ENCODE measurements around the gene SHROOM3.
"Not testable (repeated sequence)": the region's sequence is repeated elsewhere in the genome, so short reads cannot be mapped to it uniquely, and the experiment has no call there.

The SHROOM3 gene

DNA sequence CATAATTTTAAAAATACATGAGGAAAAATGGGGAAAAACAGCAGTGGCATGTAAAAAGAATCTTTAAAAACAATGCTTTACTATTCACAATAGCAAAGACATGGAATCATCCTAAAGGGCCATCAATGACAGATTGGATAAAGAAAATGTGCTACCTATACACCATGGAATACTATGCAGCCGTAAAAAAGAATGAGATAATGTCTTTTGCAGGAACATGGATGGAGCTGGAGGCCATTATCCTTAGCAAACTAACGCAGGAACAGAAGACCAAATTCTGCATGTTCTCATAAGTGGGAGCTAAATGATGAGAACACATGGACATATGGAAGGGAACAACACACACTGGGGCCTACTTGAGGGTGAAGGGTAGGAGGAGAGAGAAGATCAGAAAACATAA, 287.1 kb downstream of the SHROOM3 start:
- WGBS (ENCODE audit: insufficient coverage), result 100% methylated on average over 2 of the region's 2 CpGs
- POLR2A ChIA-PET, result interaction anchor here (0.6 kb wide), 1 partner anchor 195 kb away, joined by 3 read pairs; no protein-coding TSS in a partner anchor
- CTCF ChIA-PET, result not testable (repeated sequence)

GRCh38 chr4:76722838-76723237, 287.8 kb downstream of the SHROOM3 start:
- 100% methylated on average over 1 of the region's 4 CpGs for WGBS (ENCODE audit: insufficient coverage)
- H3K36me3 ChIP-seq (ENCODE audit: control insufficient read depth in 4 of 4, insufficient read depth in 4 of 4, low read length in 3 of 4), result no peaks in the 10 kb centered on the region
- CTCF ChIA-PET, result no interaction called here

More for the DNA sequence above, 287.1 kb downstream of the SHROOM3 start:
- not testable (repeated sequence) for H3K9me3 ChIP-seq (ENCODE audit: control extremely low read depth in 1 of 5, control insufficient read depth in 4 of 5, insufficient read depth in 2 of 5, low read depth in 1 of 5, low read length in 4 of 5); H3K4me3 ChIP-seq (ENCODE audit: control insufficient read depth in 1 of 7, extremely low read depth in 1 of 7, insufficient read depth in 4 of 7, low read depth in 2 of 7, low read length in 6 of 7); H3K4me1 ChIP-seq (ENCODE audit: control extremely low read depth in 1 of 4, control insufficient read depth in 4 of 4, insufficient read depth in 4 of 4, low read length in 3 of 4); H3K27me3 ChIP-seq (replicated peaks in 2 of 5; ENCODE audit: control insufficient read depth in 4 of 5, insufficient read depth in 5 of 5, low read length in 4 of 5); H3K36me3 ChIP-seq (ENCODE audit: control insufficient read depth in 4 of 4, insufficient read depth in 4 of 4, low read length in 3 of 4); DNase-seq; H3K27ac ChIP-seq (ENCODE audit: insufficient read depth in 1 of 2, low read depth in 1 of 2, low read length in 2 of 2, poor library complexity in 1 of 2, severe bottlenecking in 2 of 2)

DNA sequence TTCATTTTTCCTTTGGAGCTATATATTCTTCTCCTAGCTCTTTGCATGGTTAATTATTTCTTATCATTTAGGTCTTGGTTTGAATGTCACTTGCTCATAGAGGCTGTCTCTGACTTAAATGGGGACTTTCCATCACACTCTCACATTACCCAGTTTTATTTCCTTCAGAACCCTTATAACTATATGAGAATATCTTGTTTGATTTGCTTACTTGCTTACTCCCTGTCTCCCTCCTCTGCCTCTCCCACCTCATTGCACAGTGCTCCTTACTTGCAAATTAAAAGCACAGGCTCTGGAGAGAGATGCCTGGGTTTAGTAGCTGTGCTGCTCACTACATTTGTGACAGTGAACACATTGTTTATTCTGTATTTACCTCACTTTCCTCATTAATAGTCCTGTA, 288.3 kb downstream of the SHROOM3 start:
- ChIA-PET POLR2A (no interaction called here), CTCF (no interaction called here)
- Histone ChIP-seq H3K9me3 (ENCODE audit: control extremely low read depth in 1 of 5, control insufficient read depth in 4 of 5, insufficient read depth in 2 of 5, low read depth in 1 of 5, low read length in 4 of 5) (no peaks in the 10 kb centered on the region), H3K4me1 (ENCODE audit: control extremely low read depth in 1 of 4, control insufficient read depth in 4 of 4, insufficient read depth in 4 of 4, low read length in 3 of 4) (no peaks in the 10 kb centered on the region), H3K4me3 (ENCODE audit: control insufficient read depth in 1 of 7, extremely low read depth in 1 of 7, insufficient read depth in 4 of 7, low read depth in 2 of 7, low read length in 6 of 7) (no peak overlapping the region), H3K27ac (ENCODE audit: insufficient read depth in 1 of 2, low read depth in 1 of 2, low read length in 2 of 2, poor library complexity in 1 of 2, severe bottlenecking in 2 of 2) (no peak overlapping the region), H3K36me3 (ENCODE audit: control insufficient read depth in 4 of 4, insufficient read depth in 4 of 4, low read length in 3 of 4) (no peaks in the 10 kb centered on the region), H3K27me3 (replicated peaks in 2 of 5; ENCODE audit: control insufficient read depth in 4 of 5, insufficient read depth in 5 of 5, low read length in 4 of 5) (peaks cover 0 to 3% (median 0%) of the 10 kb centered on the region in 5 experiments)
- no peak for DNase-seq

More at GRCh38 chr4:76722838-76723237, 287.8 kb downstream of the SHROOM3 start:
- Histone ChIP-seq H3K27me3 (replicated peaks in 2 of 5; ENCODE audit: control insufficient read depth in 4 of 5, insufficient read depth in 5 of 5, low read length in 4 of 5) (peaks cover 0 to 3% (median 0%) of the 10 kb centered on the region in 5 experiments), H3K4me1 (ENCODE audit: control extremely low read depth in 1 of 4, control insufficient read depth in 4 of 4, insufficient read depth in 4 of 4, low read length in 3 of 4) (no peaks in the 10 kb centered on the region), H3K27ac (ENCODE audit: insufficient read depth in 1 of 2, low read depth in 1 of 2, low read length in 2 of 2, poor library complexity in 1 of 2, severe bottlenecking in 2 of 2) (no peak overlapping the region), H3K9me3 (ENCODE audit: control extremely low read depth in 1 of 5, control insufficient read depth in 4 of 5, insufficient read depth in 2 of 5, low read depth in 1 of 5, low read length in 4 of 5) (no peaks in the 10 kb centered on the region), H3K4me3 (ENCODE audit: control insufficient read depth in 1 of 7, extremely low read depth in 1 of 7, insufficient read depth in 4 of 7, low read depth in 2 of 7, low read length in 6 of 7) (no peak overlapping the region)
- POLR2A ChIA-PET, result no interaction called here
- no peak for DNase-seq

DNA sequence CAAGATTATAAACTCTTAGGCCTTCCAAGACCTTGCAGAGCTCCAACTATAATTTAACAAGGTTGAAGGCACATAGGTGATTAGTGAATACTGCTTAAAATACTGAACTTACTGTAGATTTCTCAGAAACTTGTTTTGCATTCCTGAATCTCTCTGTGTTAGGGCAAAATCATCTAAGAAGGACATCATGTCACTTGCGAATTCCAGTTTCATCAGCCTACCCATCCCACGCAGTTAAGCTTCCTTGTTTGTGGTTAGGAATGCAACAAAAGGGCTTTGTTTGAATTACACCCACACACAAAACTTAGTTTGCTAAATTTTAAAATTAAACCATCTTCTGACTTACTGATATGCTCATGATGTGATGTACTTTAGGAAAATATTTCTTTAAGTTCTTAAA, 288.9 kb downstream of the SHROOM3 start:
- WGBS (ENCODE audit: insufficient coverage), result no CpG with 5 or more reads among the region's 2 CpGs
- H3K27me3 ChIP-seq (replicated peaks in 2 of 5; ENCODE audit: control insufficient read depth in 4 of 5, insufficient read depth in 5 of 5, low read length in 4 of 5), result peaks cover 0 to 3% (median 0%) of the 10 kb centered on the region in 5 experiments
- peak in 1 of 3 donors; percentile 2 for DNase-seq
- H3K27ac ChIP-seq (ENCODE audit: insufficient read depth in 1 of 2, low read depth in 1 of 2, low read length in 2 of 2, poor library complexity in 1 of 2, severe bottlenecking in 2 of 2), result no peak overlapping the region
- ChIA-PET CTCF (no interaction called here), POLR2A (no interaction called here)
- H3K4me1 ChIP-seq (ENCODE audit: control extremely low read depth in 1 of 4, control insufficient read depth in 4 of 4, insufficient read depth in 4 of 4, low read length in 3 of 4), result no peaks in the 10 kb centered on the region
- H3K9me3 ChIP-seq (ENCODE audit: control extremely low read depth in 1 of 5, control insufficient read depth in 4 of 5, insufficient read depth in 2 of 5, low read depth in 1 of 5, low read length in 4 of 5), result no peaks in the 10 kb centered on the region
- no peaks in the 10 kb centered on the region for H3K36me3 ChIP-seq (ENCODE audit: control insufficient read depth in 4 of 4, insufficient read depth in 4 of 4, low read length in 3 of 4)
- H3K4me3 ChIP-seq (ENCODE audit: control insufficient read depth in 1 of 7, extremely low read depth in 1 of 7, insufficient read depth in 4 of 7, low read depth in 2 of 7, low read length in 6 of 7), result no peak overlapping the region

DNA sequence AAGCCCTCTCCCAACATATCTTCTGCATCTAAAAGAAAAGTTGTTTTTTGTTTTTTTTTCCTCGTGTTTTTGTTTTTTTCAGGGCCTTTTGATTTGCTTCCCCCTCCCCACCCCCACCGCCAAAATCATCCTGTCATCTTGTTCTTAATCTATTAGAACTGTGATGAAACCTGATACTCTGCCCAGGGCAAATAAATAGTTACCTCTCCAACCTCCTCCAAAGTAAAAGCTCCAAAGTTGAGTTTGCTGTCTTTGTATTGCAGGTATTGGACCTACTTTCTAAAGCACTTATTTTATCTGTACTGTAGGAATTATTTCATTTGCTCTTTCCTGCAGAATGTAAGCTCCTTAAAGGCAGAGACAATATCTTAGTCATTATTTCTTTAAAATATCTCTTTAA, 290.0 kb downstream of the SHROOM3 start:
- H3K27ac ChIP-seq (ENCODE audit: insufficient read depth in 1 of 2, low read depth in 1 of 2, low read length in 2 of 2, poor library complexity in 1 of 2, severe bottlenecking in 2 of 2), result no peak overlapping the region
- H3K27me3 ChIP-seq (replicated peaks in 2 of 5; ENCODE audit: control insufficient read depth in 4 of 5, insufficient read depth in 5 of 5, low read length in 4 of 5), result peaks cover 0 to 3% (median 0%) of the 10 kb centered on the region in 5 experiments
- ChIA-PET POLR2A (interaction anchor here (0.6 kb wide), 1 partner anchor 143 kb away, joined by 4 read pairs; no protein-coding TSS in a partner anchor), CTCF (interaction anchor here (0.6 to 1.5 kb wide), 2 partner anchors 33 to 247 kb away, joined by 3 read pairs; no protein-coding TSS in a partner anchor)
- DNase-seq, result no peak
- WGBS (ENCODE audit: insufficient coverage), result 100% methylated on average over 1 of the region's 2 CpGs
- no peaks in the 10 kb centered on the region for H3K9me3 ChIP-seq (ENCODE audit: control extremely low read depth in 1 of 5, control insufficient read depth in 4 of 5, insufficient read depth in 2 of 5, low read depth in 1 of 5, low read length in 4 of 5)
- H3K36me3 ChIP-seq (ENCODE audit: control insufficient read depth in 4 of 4, insufficient read depth in 4 of 4, low read length in 3 of 4), result no peaks in the 10 kb centered on the region
- H3K4me3 ChIP-seq (ENCODE audit: control insufficient read depth in 1 of 7, extremely low read depth in 1 of 7, insufficient read depth in 4 of 7, low read depth in 2 of 7, low read length in 6 of 7), result no peak overlapping the region
- no peaks in the 10 kb centered on the region for H3K4me1 ChIP-seq (ENCODE audit: control extremely low read depth in 1 of 4, control insufficient read depth in 4 of 4, insufficient read depth in 4 of 4, low read length in 3 of 4)

DNA sequence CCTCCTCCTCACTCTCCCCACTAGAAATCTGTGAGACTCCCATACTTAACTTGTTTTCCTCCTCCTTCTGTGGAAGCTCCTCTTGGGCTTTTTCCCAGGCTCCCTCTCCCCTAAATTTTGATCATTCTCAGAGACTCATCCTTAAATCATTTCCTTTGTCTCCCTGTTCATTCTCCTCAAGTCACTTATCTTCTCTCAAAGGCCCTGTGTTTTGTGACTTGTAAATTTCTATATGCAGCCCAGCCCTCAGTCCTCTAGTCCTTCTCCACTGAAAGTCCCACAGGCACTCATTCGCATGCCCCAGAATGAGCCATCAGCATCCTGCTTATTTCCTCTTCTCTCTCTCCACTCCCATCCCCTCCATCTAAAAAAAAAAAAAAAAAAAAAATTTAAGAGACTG, 291.1 kb downstream of the SHROOM3 start:
- CTCF ChIA-PET, result interaction anchor here (1.5 kb wide), 1 partner anchor 31 kb away, joined by 3 read pairs; no protein-coding TSS in a partner anchor
- DNase-seq, result no peak
- Histone ChIP-seq H3K9me3 (ENCODE audit: control extremely low read depth in 1 of 5, control insufficient read depth in 4 of 5, insufficient read depth in 2 of 5, low read depth in 1 of 5, low read length in 4 of 5) (no peaks in the 10 kb centered on the region), H3K27me3 (replicated peaks in 2 of 5; ENCODE audit: control insufficient read depth in 4 of 5, insufficient read depth in 5 of 5, low read length in 4 of 5) (peaks cover 0 to 3% (median 0%) of the 10 kb centered on the region in 5 experiments), H3K36me3 (ENCODE audit: control insufficient read depth in 4 of 4, insufficient read depth in 4 of 4, low read length in 3 of 4) (no peaks in the 10 kb centered on the region), H3K27ac (ENCODE audit: insufficient read depth in 1 of 2, low read depth in 1 of 2, low read length in 2 of 2, poor library complexity in 1 of 2, severe bottlenecking in 2 of 2) (no peak overlapping the region), H3K4me3 (ENCODE audit: control insufficient read depth in 1 of 7, extremely low read depth in 1 of 7, insufficient read depth in 4 of 7, low read depth in 2 of 7, low read length in 6 of 7) (no peak overlapping the region), H3K4me1 (ENCODE audit: control extremely low read depth in 1 of 4, control insufficient read depth in 4 of 4, insufficient read depth in 4 of 4, low read length in 3 of 4) (no peaks in the 10 kb centered on the region)
- no CpG with 5 or more reads among the region's 1 CpG for WGBS (ENCODE audit: insufficient coverage)
- POLR2A ChIA-PET, result no interaction called here

GRCh38 chr4:76726631-76727030, 291.6 kb downstream of the SHROOM3 start:
- POLR2A ChIA-PET, result no interaction called here
- no peak for DNase-seq
- peaks cover 0 to 3% (median 0%) of the 10 kb centered on the region in 5 experiments for H3K27me3 ChIP-seq (replicated peaks in 2 of 5; ENCODE audit: control insufficient read depth in 4 of 5, insufficient read depth in 5 of 5, low read length in 4 of 5)

More at GRCh38 chr4:76726631-76727030, 291.6 kb downstream of the SHROOM3 start:
- CTCF ChIA-PET, result interaction anchor here (1.5 kb wide), 1 partner anchor 31 kb away, joined by 3 read pairs; no protein-coding TSS in a partner anchor
- Histone ChIP-seq H3K4me1 (ENCODE audit: control extremely low read depth in 1 of 4, control insufficient read depth in 4 of 4, insufficient read depth in 4 of 4, low read length in 3 of 4) (no peaks in the 10 kb centered on the region), H3K27ac (ENCODE audit: insufficient read depth in 1 of 2, low read depth in 1 of 2, low read length in 2 of 2, poor library complexity in 1 of 2, severe bottlenecking in 2 of 2) (no peak overlapping the region), H3K9me3 (ENCODE audit: control extremely low read depth in 1 of 5, control insufficient read depth in 4 of 5, insufficient read depth in 2 of 5, low read depth in 1 of 5, low read length in 4 of 5) (no peaks in the 10 kb centered on the region), H3K36me3 (ENCODE audit: control insufficient read depth in 4 of 4, insufficient read depth in 4 of 4, low read length in 3 of 4) (no peaks in the 10 kb centered on the region), H3K4me3 (ENCODE audit: control insufficient read depth in 1 of 7, extremely low read depth in 1 of 7, insufficient read depth in 4 of 7, low read depth in 2 of 7, low read length in 6 of 7) (no peak overlapping the region)
- 67% methylated on average over 1 of the region's 5 CpGs for WGBS (ENCODE audit: insufficient coverage)
